ENCODE results near the gene KCTD19.

Gene KCTD19

GRCh38 chr16:67257486-67258160 lies 68.9 kb downstream of the KCTD19 start:
- no peak for DNase-seq

GRCh38 chr16:67256701-67257230 lies 69.8 kb downstream of the KCTD19 start:
- DNase-seq, result no peak

GRCh38 chr16:67255553-67256221 lies 70.9 kb downstream of the KCTD19 start:
- no peak for DNase-seq

GRCh38 chr16:67254801-67255552 lies 71.6 kb downstream of the KCTD19 start:
- DNase-seq, result no peak

DNA sequence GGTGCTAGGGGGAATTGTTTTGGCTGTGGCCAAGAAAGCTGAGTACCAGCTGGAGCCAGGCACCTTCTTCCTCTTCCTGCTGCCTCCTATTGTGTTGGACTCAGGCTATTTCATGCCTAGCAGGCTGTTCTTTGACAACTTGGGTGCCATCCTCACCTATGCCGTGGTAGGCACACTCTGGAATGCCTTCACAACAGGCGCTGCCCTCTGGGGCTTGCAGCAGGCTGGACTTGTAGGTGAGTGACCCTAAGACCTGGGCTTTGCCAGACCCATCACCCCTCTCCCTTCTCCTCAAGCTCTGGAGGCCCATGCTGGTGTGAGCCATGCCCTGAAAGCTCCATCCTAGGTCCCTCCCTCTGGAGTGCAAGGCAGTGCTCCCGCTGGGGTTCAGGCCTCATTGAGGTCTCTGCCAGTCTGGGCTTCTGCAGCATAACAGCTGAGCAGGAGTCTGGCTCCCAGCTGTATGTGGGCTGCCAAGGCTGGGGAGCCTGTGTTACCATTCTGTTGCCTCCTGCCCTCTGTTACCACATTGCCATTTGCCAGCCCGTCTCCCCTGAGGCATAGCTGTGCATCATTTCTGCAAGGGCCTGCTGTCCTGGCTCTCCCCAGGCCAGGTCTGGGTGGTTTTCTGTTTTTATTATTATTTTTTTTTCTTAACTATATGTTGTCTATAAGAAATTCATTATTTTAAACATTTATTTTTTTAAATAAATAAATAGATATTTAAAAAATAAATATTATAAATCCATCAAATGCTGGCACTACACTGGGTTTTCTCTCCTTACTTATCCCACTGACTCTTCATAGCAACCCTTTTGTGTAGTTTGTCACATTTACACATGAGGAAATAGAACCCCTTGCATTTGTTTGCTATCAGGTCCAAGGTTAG lies 73.7 kb downstream of the KCTD19 start:
- DNase-seq, result no peak

- DNase-seq, result no peak
Measured at GRCh38 chr16:67250045-67250327, 76.6 kb downstream of the KCTD19 start.

DNA sequence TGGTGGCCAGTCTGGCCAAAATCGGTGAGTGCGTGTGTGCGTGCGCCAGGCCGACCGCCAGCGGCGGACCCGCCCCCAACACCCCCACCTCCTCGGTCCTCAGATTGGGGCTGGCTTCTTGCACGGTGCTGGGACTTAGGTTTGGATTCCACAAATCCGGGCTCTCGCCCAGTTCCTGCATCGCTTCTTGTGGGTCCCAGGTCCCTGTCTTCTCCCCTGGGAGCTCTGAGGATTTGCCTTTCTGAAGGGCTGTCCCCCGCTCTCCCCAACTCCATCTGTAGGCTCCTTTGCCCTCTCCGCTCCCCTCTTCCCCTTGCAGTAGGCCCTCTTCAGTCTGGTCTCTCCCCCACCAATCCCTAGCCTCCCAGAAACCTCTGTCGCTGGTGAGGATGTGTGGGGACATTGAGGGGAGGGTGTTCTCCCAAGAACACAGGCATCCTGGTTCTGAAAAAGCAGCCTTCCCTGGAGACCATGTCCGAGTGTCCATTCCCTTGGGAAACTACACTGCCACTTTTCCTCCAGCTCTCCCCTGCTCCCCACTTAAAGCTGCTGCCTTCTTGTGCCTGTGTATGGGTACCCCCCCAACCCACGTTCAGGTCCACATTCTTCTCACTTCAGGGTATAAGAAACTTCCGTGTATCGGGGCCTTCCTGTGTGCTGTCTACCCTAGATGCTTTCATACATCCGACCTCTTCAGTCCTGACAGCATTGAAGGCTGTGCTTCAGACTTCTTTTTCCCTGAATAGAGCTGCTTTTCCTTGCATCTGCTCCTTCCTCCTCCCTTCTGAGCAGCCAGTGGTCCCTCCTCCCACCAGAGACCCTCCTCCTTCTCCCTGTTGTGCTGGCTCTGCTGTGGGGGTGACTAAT lies 77.1 kb downstream of the KCTD19 start:
- DNase-seq, result no peak

DNA sequence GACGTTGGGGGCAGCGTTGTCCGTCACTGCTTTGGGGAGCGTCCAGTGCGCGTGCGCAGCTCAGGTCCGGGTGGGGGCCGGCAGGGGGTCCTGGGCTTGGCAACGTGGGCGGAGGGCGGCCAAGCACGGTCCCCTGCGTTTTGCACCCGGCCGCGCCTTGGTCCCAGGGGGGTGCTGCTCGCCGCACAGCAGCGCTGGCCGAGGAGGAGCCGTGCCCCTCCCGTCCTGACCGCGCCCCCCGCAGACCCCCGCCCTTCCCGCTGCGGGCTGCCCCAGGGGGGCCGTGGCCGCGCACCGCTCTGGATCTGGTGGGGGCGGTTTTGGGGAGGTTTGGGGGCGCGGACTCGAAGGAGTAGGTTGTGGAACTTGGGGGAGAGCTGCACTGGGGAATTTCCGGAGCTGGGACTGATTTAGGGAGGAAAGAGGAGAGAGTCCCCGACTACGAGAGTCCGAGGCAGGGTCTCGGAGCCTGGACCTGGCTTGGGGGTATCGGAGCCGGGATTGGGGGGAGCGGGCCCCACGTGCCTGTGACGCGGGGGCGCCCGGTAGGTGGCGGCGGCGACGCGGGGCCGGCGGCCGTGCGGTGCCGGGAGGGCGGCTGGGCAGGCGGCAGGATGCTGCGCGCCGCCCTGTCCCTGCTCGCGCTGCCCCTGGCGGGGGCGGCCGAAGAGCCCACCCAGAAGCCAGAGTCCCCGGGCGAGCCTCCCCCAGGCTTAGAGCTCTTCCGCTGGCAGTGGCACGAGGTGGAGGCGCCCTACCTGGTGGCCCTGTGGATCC lies 78.0 kb downstream of the KCTD19 start, which contains the start of gene SLC9A5:
TSS of gene SLC9A5 (plus strand) at position 579 of the 777 bp plus-strand sequence. CDS start at position 615, 36 bp downstream.
- peak in 1 of 2 donors; percentile 18 for DNase-seq

DNA sequence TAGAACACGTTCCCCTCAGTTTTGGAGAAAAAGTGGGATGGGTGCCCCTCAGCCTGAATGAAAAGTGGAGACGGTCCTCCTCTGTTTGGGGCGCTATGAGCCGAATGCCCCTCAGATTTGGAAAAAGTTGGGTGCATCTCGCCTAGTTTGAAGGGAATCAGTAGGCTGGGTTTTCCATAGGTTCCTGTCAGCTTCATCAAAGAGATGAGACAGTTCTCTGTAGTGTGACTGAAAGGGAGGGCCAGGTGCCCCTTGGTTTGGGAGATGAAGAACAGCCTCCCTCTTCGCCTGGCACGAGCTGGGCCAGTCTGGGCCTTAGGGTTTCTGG lies 78.5 kb downstream of the KCTD19 start:
- no peak for DNase-seq

DNA sequence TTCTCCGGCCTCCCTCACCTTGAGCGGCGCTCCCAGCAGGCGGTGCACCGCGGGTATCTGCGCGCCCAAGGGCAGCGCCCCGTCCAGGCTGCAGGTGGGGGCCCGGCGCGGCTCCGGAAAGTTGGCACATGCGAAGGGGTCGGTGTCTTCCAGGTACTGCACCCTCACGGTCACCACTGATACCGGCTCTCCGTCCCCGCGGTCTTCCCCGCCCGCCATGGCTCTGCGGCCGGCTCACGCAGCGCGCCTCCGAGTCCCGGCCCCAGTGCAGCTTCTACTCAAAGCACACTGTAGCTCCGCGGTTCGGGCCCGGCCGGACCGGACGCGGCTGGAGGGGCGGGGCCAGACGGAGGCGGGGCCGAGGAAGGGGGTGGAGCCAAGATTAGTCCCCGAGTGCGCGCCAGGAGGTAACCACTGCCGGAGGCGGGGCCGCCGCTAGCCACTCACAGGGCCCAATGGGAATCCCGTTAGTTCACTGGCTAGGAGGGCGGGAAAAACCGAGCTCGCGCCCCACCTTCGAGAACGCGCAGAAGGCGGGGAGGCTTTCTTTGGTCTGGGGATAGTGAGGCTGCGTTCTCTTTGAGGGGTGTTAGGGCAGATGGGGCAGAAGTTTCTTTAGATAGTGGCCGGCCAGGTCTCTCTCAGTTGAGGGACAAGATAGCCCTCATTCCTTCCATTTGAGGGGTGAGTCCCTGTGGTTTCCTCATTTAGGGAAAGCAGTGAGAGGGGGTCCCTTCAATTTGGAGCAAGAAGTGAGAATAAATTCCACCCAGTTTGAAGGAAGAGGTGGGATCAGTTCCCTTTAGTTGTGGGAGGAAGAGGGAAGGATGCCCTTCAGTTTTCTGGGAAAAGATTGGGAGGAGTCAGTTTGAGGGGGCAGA lies 79.1 kb downstream of the KCTD19 start, which contains the start of gene FHOD1:
TSS of gene FHOD1 (minus strand) at position 290 of the 881 bp plus-strand sequence. CDS start at position 219, 71 bp downstream.
- peak; percentile 93 to 95 for DNase-seq

- DNase-seq, result no peak
Measured at GRCh38 chr16:67246756-67247191, 79.8 kb downstream of the KCTD19 start.

- peak; percentile 36 to 46 for DNase-seq
Measured at GRCh38 chr16:67246081-67246755, 80.3 kb downstream of the KCTD19 start.

DNA sequence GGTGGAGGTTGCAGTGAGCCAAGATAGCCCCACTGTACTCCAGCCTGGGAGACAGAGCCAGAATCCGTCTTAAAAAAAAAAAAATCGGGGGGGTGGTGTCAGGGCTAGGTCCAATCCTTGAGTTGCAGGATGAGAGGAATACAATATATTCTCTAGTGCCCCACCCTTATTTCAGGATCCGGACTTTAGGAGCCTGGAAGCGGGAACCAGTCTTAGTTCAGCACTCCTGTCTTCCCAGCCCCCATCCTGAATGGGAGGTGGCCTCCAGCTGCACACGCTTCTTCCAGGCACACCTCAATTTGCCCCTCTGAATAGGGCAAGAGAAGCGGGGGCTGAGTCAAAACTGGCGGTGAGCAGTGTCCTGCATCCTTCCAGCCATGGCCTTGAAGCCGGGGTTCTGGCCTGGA lies 80.9 kb downstream of the KCTD19 start:
- DNase-seq, result no peak

DNA sequence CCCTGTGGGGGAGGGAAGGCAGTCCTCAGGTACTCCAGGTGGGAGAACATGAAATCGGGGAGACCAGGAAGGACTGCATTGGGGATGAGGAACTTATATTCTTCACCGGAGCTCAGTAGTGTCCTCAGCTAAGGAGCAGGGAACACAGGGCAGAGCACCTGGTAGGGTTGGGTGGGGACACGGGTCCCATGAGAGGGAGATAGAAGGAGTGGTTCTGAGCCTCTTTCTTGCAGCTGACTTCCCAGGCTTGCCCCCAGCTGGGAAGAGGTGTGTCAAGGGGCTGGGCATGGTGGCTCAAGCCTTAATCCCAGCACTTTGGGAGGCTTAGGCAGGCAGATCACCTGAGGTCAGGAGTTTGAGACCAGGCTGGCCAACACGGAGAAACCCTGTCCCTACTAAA lies 81.4 kb downstream of the KCTD19 start:
- no peak for DNase-seq

GRCh38 chr16:67244387-67245185 lies 82.0 kb downstream of the KCTD19 start:
- peak; percentile 79 to 82 for DNase-seq

DNA sequence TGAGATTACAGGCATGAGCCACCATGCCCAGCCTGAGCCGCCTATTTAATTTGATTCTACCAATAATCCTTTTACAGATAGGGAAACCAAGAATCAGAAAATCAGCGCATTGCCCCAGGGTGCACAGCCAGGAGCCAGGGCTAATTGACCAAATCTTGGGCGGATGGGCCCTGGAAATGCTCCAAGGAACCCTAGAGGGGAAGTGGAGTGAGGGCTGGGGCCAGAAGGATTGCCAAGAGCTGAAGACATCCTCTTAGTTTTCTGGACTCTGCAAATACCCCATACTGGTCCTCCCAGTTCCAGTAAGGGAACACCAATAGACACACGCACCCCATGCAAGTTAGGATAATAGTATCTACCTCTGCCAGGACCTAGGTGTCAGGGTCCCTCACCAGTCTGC lies 83.1 kb downstream of the KCTD19 start:
- DNase-seq, result no peak

- no peak for DNase-seq
Measured at GRCh38 chr16:67242138-67242730, 84.3 kb downstream of the KCTD19 start.

All from activated CD4-positive, alpha-beta T cell treated with anti-CD3 and anti-CD28 coated beads for 4 hours (primary cell).